Esophagus muscularis mucosa (tissue), 3 donors: ENCODE measurements around the gene RETREG2.

ENCODE experiments used
- POLR2A ChIP-seq: fragments of 450-650 bp; IDR thresholded peaks from one replicate; pipeline ENCODE4 v1.6.1; 2017; ENCODE audit warnings: antibody characterized with exemption, moderate library complexity, mild to moderate bottlenecking, low read depth
- TF ChIP-seq, protein P1 (sequence below), 3 experiments: fragments of 200-600 bp in 2 of 3; fragments of 450-650 bp in 1 of 3; sonication (generic) in 2 of 3; IDR thresholded peaks; one replicate each; pipeline ENCODE4 v1.5.1; 2017 to 2019; ENCODE audit warnings: antibody characterized with exemption in 3 of 3, mild to moderate bottlenecking in 2 of 3, moderate library complexity in 1 of 3

DNA sequence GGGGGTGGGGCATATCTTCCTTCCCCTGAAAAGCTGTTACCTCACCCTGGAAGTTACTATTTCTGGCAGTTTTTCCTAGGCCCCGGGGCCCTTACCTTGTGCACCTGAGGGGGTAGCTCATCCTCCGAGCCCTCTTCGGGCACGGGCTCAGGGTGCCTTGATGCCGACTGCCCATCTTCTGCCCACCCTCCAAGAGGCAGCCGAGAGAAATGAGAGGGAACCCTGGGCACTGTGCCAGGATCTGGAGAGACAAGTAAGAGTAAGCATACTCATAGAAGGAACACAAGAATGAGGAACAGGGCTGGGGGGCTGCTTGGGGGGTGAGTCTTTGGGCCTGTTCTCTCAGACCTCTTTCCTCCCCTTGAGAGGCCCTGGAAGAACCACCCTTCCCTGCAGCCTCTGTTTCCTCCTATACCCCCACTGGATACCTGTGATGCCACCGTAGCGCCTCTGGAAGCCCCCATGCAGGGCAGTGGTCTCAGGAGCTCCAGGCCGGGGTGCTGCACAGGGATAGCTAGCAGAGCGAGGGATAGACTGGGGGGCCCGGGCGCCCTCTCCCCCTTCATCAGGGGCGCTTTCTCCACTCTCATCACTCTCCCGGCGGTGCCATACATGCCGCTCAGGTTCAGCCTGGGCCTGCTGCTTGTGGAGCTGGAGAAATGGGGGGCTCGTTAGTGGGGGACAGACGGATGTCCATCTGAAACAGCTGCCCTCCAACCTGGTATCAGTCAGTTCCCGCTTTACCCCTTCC, 42.8 kb downstream of the RETREG2 start:
- TF ChIP-seq, protein P1, sequence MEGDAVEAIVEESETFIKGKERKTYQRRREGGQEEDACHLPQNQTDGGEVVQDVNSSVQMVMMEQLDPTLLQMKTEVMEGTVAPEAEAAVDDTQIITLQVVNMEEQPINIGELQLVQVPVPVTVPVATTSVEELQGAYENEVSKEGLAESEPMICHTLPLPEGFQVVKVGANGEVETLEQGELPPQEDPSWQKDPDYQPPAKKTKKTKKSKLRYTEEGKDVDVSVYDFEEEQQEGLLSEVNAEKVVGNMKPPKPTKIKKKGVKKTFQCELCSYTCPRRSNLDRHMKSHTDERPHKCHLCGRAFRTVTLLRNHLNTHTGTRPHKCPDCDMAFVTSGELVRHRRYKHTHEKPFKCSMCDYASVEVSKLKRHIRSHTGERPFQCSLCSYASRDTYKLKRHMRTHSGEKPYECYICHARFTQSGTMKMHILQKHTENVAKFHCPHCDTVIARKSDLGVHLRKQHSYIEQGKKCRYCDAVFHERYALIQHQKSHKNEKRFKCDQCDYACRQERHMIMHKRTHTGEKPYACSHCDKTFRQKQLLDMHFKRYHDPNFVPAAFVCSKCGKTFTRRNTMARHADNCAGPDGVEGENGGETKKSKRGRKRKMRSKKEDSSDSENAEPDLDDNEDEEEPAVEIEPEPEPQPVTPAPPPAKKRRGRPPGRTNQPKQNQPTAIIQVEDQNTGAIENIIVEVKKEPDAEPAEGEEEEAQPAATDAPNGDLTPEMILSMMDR (IDR thresholded peaks at IDR 0.05): no peak
- no peak for TF ChIP-seq POLR2A
